Medulla oblongata (tissue), 1 donor: Measurements from ENCODE around the gene TNS3.

Experiments
- DNase-seq: peaks from one replicate; pipeline ENCODE4 v3.0.0-alpha.2; 2015; ENCODE audit errors: extremely low spot score

TNS3 gene

DNA sequence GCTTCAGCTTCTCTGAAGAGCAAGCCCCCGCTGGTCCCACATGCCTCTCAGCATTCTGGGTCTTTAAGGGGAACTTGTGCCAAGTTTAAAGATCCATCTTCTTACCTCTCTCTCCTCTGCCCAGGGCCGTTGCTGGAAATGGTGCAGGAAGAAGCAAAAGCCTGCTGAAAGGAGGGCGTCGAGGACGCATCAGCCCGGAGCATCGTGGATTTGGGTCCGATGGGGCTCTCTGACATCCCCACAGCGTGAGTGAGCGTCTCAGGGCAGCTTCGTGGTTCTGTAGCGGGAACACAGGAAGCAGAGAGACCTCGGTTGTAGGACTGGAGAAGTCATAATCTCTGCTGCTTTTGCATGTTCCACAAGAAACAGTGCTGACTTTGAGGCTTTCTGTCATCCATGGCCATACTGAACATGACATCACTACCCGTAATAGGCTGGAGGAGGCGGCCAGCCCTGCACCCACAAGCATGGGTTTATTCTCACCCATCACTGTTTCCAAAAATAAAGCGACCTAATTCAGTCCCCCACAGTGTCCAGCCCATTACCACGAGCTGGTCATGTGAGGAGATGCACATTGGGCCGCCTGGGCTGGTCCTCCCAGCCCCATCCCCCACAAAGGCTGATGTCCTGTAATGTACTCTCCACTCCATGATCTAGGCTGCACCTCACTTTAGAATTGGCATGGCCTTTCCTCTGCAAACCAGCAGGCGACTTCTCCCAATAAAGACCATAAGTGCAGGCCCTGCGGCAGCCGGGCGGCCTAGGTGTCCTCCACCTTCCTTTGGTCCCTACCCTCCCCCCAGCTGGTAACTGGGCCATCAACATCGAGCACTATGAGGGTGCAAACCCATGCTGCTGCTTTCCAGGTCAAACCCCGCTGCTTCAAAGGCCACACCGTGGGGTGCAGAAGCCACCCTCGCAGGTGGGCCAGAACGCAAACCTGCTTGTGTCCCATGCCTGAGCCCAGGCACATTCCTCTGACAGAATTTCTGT is 276.9 kb downstream of the TNS3 start:
- no peak for DNase-seq

DNA sequence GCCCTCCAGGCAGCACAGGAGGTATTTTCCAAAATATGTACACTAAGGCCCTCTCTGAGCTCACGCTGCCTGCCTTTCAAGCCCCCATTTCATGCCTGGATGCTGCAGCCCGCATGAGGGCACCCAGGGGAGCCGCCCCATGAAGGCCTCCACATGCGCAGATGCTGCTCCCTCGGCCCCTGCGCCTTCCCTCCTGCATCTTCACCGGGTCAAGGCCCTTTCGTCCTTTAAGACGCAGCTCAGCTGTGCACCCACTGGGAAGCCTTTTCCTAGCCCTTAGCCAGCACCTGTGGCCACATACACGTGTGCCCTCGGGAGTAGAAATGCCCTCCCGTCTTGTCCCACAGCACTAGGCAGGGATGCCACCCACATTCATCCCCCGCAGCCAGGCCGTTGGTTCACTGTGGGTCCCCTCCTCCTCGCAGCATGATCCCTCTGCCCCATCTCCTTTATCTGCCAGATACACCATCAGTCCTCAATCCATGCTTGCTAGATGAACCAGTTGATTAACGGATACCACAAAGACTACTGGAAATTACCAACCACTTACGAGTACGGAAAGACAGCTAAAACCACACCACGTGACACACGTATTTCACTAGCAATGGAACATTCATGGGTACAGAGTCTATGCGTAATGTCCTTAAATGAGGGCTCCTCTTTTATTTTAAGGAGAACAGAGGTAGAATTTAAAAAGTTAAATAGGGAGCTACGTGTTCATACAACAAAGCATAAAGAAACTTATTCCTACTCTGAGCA is 278.0 kb downstream of the TNS3 start:
- no peak for DNase-seq

DNA sequence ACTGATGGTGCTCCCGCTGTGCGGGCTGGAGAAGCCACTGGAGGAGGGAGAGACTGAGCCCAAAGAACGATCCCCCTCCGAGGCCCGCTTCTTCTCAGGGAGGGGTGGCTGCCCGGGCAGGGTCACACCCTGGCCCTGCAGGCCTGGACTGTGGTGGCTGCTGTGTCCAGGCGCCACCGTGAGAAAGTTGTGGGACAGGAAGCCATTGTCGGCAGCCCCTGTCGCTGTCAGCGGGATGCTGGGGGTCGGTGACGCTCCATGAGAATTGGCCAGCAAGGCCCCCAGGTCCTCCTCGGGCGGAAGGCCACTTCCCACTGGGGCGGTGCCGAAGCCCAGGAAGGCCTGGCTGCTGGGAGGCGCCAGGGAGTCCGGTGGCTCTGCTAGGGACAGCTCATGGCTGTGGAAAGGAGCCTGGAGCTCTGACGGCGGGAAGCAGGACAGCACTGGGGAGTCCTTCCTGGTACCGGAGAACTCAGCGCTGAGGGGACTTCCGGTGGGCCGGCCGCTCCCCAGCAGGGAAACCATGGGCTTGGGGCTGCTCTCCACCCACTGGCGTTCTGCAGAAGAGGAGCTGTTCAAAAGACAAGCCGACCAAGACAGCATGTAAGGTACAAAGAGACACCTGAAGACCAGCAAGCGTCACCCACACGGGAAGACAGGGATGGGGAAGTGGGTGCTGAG is 278.8 kb downstream of the TNS3 start:
- no peak for DNase-seq

DNA sequence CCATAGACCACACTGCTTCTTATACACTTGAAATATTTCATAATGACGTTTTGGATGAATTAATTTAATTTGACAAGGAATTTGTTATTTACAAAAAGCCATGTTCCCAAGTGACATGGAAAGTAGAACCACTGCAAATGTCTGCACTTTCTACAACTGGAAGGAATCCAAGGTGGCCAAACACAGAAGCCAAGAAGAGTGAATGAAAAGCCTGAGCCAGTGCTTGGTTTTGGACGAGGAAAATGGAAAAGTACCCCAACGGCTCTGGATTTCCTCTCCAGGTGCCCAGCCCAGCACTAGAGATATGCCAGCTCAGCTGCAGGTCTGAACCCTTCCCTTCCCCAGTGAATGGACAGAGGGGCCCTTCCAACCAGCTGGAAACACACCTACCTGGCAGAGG is 279.4 kb downstream of the TNS3 start:
- peak; percentile 73 for DNase-seq

DNA sequence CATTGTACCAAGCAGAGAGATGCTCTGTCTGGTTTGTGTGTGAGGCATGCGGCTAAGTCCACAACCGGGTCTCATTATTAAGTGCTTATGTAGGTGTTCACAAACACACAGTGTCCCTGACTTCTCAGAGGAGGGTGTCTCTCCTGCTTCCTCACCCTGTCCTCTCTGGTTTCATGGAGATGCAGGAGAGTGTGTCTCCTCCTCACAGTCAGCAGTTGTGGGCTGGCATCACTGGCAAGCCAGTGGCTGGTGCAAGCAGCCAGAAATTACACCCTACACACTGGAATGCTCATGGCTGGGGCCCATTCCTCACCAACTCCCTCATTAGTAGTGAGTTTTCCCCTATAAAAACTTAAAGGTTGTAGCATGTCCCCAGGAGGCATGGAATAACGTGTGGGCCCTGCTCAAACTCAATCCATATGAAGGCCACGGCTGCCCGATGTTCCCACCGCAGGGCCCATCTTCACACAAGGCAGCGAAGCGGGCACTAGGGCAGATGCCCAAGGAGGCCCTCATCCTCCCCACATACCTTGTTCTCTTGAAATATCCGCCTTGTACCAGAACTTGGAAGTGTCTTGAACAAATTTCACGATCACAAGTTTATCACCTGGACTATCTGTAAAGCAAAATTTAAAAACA is 280.1 kb downstream of the TNS3 start:
- no peak for DNase-seq

DNA sequence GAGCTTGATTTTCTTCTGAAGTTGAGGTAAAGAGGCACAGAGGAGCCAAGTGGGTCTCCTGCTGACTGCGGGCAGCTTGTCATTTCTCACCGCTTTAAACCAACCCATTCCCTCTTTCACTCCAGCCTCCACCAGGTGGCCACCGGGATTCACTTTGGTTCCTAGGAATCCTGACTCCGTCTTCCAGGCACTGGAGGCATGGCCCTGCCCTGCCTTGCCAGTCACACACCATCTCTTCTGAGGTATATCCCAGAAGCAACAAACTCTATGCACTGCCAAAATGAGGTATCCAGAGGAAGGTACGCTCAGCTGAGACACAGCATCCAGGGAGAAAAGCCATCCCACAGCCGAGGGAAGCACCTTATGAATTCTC is 280.8 kb downstream of the TNS3 start:
- DNase-seq = peak; percentile 39

DNA sequence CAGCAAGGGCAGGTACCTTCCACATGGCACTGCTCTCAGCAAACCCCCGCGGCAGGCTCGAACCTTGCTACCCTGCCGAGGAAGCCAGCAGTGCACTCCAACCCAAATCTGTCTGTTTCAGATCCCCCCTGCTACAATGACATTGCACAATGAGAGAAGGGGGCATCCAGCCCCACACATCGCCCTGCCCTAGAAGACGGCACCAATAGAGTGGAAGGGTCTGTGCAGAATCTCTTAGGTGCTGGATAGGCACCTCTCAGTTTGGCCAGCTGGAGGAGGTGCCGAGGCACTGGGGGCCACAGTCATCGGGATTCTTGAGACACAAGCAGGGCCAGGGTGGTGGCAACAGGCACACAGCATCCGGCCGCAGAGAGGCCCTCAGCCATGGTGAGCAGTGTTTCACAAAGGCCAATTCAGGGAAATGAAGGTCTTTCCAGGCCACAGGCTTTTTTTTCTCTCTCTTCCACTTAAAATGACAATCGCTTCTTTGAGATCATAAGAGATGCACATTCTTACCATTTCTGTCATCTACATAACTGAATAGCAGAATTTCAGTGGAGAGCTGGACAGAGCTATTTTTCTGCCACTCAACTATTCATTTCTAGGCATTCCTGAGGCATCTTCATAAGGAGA is 281.3 kb downstream of the TNS3 start:
- peak; percentile 69 for DNase-seq

DNA sequence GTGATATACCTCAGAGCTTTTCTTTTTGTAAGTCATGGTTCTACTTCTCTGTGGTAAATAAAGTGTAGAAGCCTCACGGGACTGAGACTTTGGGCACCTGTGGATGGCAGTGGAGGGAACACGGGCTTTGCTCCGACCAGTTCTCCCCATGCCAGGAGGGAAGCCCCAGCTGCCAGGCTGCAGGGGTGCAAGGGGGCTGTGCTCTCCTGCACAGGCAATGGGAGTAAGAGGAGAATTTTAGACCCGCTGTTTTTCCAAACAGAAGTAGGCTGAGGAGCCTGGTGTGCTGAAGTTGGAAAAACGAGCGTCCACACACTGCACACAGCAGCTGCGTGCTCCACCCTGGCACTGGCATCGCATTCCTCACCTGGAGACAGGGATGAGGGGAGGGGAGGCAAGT is 282.4 kb downstream of the TNS3 start:
- DNase-seq = no peak

DNA sequence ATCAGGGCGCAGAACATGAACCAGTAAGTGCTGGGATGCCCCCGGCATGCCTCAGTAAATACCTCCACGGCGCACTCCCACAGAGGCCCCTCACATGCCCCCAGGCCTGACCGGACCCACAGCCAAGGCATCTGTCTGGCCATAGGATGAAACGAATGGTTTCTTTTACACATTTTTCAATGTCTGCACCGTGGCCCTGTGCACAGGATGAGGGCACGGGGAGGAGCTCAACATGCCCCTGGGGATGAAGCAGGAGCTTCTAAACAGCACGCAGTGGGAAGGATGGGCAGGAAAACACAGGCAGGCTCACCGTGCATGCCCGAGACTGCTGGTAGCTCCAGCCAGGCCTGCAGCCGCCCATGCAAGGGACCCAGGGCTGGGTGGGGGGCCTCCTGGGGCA is 283.3 kb downstream of the TNS3 start:
- no peak for DNase-seq

DNA sequence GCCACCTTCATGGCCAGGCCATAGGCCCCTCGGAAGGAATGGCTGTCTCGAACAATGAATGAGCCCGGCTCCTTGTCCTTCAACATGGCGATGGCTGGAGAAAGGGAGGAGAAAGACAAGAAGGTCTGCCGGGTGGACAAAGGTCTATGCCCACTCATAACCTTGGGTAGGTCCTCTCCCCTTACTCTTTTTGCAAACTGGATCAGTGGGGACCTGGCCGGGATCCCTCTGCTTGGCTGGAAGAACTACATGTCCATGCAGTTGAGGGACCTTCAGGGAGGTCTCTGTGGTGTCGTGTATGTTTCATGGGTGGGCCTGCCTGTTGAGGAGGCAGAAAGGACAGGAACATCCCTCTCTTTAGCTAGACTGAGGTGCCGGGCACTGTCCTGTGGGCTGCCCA is 284.8 kb downstream of the TNS3 start:
- DNase-seq = no peak

DNA sequence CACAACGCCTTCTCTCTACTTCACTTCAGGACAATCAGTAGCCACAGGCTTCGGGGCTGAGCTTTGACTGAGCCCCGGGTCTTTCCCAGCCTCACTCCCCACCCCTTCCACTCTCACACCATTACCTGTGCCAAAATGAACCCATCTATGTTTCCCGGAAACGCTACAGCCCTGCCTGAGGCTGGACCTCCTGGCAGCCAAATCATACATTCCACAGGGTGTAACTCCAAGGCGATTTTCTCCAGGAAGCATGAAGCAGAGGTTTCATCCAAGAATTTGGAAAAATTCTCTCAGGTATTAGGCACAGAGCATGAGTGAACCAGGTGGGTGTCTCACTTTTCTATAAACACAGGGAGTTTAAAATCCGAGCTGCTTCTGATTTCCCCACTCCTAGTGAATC is 286.3 kb downstream of the TNS3 start:
- DNase-seq = no peak

DNA sequence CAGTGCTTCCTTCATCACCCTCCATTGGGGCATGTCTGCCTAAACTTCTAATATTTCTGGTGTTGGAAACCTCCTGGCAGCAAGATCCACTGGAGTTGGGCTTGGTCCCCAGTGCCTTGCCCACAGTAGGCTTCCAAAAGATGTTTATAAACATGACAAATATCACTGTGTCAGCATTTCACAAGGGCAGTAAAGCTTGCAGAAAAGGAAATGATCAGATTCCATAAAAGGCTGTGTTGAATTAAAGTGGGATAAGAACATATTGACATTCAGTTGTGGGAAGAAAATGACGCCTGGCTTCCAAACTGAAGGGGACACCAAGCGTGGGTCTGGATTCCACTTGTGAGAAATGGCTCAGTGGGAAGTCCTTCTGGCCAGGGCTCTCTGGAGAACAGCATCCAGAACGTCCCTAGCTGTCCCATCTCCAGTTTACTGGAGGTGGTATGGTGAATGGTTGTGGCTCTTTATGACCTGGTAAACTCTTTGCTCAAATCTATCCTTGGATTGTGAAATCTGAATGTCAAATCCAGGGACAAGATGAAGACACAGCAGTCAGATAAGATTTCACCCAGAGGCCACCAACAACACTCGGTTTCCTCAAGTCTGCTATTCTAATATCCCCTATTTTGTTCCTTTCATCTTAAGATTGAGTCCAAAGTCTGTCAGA is 287.2 kb downstream of the TNS3 start:
- no peak for DNase-seq

DNA sequence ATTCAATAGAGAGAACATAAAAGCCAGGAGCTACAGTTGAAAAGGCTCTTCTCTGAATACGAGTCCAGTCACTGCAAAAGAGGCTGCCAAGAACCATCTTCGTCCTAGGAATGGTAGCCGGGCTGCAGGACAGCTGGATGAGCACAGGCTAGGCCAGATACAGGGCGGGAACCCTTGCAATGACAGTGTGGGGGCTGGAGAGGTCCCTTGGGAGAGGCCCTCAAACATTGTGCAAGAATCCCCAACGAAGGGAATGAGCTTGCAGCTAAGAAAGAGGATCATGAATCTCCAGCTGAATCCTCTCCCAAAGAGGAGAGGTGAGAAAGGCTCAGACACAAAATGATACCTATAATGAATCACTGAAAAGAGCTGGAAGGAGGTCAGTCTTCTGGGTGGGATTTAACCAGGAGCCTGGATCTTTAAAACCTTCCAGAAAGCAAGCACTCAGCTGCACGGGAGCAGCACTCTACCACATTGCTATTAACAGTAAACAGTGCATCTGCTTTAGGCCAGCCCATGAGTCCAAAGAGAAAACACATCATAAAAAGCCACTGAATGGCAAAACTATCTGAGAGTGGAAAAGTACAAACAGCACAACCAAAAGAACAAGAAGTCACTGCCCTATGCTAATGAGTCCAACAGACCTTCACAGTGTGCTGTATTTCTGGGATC is 287.9 kb downstream of the TNS3 start:
- DNase-seq = no peak

DNA sequence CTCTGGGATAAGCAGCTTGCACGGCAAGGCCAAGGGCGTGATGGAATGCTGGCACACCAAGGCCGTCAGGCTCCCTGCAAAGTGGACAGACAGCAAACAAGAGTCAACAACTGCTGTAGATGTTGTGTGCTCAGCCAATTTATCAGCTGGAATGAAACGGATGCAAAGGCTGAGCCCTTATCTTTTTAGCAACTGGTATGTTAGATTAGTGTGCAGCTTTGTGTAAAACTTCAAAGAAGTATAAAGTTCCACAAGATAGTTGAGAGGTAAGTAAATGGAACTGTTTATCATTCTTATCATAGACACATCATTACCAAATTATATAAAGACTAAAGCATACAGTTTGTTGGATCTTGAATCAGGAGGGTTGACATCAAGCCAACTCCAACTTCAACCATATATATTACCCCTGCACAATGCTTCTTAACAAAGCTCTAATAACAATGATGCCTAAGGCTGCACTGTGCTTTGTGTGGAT is 289.0 kb downstream of the TNS3 start:
- no peak for DNase-seq

DNA sequence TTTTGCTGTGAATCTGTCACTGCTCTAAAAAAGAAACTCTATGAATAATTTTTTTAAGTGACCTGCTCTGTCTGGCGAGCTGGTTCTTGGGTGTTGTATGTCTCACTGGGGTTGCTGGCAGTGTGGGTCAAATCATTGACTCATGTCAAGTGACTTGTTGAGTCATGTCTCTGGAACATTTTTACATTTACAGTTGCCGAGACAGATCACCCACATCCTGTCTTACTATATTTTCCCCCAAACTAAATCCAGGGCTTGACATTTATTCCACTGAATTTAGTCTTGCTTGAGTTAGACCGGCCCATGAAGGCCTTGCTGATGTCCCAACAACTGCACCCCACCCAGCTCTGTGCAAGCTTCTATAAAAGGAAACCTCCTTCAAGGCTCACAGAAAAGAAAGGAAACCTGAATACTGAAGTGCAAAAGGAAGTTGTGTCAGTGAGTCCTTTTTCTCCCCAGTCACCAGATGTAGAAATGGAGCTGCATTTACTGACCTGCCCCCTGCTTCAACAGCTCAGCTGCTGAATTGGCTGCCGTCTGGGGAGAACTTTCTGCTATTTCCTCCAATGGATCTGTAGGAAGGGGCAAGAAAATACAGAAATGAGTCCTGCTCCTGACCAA is 290.3 kb downstream of the TNS3 start:
- no peak for DNase-seq

DNA sequence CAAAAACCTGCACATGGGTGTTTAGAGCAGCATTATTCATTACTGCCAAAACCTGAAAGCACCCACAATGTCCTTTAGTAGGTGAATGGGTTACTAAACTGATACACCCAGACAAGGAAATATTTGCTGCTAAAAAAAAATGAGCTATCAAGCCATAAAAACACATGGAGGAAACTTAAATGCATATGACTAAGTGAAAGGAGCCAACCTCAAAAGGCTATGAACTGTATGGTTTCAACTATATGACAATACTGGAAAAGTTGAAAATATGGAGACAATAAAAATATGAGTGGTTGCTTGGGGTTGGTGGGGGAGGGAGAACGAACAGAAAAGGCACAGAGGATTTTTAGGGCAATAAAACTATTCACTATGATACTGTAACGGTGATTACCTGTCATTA is 291.0 kb downstream of the TNS3 start:
- no peak for DNase-seq

DNA sequence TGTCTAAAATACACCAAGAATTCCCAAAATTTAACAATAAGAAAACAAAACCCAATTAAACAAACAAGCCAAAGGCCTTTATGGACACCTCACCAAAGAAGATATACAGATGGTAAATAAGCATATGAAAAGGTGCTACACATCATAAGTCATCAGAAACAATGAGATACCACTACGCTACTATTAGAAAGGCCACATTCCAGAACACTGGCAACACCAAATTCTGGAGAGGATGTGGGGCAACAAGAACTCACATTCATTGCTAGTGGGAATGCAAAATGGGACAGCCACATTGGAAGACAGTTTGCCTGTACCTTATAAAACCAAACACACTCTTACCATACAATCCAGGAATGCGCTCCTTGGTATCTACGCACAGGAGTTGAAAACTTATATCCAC is 291.4 kb downstream of the TNS3 start:
- no peak for DNase-seq

DNA sequence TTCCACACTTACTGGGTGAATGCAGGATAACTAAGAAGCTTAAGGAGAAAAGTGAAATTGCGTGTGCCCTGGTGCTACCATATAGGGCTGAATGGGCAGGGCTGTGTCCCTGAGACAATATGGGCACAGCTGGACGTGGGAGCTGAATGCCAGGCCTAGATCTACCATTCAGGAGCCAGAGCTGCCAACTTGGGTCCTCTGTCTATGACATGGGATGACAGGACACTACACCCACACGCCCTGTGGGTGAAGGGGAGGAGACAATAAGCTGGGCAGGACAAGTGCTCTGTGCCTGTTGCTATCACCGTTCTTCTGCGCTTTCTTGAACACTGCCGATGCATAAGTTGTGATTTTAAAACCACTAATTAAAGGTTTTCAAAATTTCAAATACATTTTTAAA is 293.9 kb downstream of the TNS3 start:
- DNase-seq = no peak

DNA sequence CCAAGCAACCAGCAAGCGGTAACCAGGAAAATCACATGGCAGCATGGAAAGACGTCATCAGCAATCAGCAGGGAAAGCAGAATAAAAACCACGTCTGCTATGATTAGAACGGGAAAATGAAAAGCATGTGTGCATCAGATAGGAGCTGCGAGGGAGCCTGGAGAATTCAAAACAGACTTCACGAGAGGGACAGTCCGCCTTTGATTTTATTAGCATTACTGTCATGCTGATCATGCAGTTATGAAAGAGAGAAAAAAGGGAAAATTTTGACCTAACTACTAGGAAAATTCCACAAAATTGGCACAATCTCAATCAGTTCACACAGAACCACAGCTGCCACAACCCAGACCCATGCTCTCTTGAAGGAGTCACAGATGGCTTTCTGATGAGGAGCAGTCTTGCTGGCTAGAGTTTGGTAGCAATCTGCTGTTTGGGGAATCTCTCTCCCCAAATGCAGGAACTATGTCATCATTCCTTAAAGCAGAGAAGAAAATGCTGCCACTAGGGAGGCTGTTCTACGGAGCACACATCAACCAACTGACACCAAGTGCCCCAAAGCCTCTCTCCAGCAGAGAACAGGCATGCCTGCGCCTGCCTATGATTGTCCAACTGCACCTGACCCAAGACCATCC is 295.9 kb downstream of the TNS3 start:
- no peak for DNase-seq
